GM18868 (cell line): ENCODE results near the gene PHLPP1.
A peak's percentile ranks its signal among the peaks of the same experiment; 100 is the strongest.
"Not testable (repeated sequence)": the region's sequence is repeated elsewhere in the genome, so short reads cannot be mapped to it uniquely, and the experiment has no call there.

Source experiments
- ATAC-seq: cut with Tn5 transposase; IDR thresholded peaks from one replicate; pipeline ENCODE4 v1.9.1; 2021; ENCODE audit warnings: mild to moderate bottlenecking, moderate library complexity; ENCODE audit not compliant: unreplicated experiment

Gene PHLPP1

DNA sequence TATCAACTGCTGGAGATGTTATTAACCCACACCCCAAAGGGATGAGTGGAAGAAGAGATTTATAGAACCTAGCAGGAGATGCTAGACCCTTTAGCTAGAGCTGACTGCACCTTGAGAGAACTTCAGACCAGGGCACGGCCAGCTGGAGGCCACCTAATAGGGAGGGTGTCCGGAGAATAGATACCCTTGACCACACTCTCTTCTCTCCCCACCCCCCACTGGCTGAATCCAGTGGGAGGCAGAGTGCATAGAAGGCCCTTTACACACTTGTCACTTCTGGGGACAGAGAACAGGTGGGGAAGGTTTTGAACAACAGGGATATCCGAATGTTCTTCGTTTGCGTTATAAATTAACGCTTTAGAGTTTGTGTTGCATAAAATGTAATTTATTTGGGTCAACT is 84.6 kb downstream of the PHLPP1 start:
- ATAC-seq, result no peak

DNA sequence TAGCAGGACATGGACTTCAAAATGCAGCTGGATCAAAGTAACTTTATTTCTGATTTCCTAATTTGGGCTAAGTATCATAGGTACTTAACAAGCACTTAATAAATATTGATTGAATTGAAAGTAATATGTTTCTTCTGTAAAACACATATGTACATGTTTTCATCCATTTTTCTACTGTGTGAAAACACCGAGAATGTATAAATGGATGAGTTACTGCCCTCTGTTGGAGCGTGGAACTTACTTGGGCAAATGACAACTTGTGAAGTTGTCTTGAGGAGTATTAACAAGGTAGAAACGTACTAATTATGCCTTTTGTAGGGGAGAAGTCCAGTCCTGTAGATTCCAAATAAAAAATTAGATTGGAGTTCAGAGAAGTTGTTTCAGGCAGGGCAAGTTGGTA is 87.2 kb downstream of the PHLPP1 start:
- no peak for ATAC-seq

DNA sequence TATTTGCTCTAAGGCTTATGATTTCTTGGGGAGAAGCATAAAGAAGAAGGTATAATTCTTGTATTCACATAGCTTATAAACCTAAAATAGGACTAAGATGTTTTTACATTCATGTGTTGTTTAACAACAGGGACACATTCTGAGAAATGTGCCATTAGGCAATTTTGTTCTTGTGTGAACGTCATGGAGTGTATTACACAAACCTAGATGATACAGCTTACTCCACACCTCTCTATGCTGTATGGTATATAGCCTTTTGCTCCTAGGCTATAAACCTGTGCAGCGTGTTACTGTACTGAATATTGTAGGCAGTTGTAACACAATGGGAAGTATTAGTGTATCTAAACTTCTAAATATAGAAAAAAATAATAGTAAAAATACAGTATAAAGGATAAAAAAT is 92.1 kb downstream of the PHLPP1 start:
- no peak for ATAC-seq

DNA sequence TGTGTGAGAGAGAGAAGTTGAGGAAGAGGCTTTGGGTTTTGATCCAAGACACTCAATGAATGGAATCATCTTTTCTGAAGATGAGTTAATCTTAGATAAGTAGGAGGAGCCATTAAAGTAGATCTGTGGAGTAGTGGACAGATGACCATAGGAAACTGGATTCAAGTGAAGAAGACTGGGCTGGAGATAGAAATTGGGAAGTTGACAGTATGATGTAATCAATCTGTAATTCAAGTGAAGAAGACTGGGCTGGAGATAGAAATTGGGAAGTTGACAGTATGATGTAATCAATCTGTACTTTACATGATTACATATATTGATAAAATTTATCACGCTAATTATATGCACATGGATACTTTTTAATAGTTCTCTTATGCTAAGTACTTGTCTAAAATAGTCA is 92.8 kb downstream of the PHLPP1 start:
- ATAC-seq, result no peak

DNA sequence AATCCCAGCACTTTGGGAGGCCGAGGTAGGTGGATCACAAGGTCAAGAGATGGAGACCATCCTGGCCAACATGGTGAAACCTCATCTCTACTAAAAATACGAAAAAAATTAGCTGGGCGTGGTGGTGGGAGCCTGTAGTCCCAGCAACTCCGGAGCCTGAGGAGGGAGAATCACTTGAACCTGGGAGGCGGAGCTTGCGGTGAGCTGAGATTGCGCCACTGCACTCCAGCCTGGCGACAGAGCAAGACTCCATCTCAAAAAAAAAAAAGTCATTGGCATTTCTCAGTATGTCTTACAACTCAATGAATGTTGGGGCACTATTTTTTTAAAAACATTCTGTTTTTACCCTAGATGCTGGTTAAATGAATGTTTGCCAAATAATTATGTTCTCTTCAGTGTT is 94.1 kb downstream of the PHLPP1 start:
- not testable (repeated sequence) for ATAC-seq

GRCh38 chr18:62809900-62810299 is 94.6 kb downstream of the PHLPP1 start:
- ATAC-seq, result no peak

- ATAC-seq, result no peak
Measured at GRCh38 chr18:62810682-62811081, 95.3 kb downstream of the PHLPP1 start.

- no peak for ATAC-seq
Measured at GRCh38 chr18:62811674-62812073, 96.3 kb downstream of the PHLPP1 start.

- no peak for ATAC-seq
Measured at GRCh38 chr18:62812242-62812641, 96.9 kb downstream of the PHLPP1 start.

GRCh38 chr18:62812876-62813275 is 97.5 kb downstream of the PHLPP1 start:
- no peak for ATAC-seq

- no peak for ATAC-seq
Measured at GRCh38 chr18:62814132-62814759, 98.9 kb downstream of the PHLPP1 start.

GRCh38 chr18:62825382-62825781 is 110.0 kb downstream of the PHLPP1 start:
- ATAC-seq, result no peak

GRCh38 chr18:62827397-62827796 is 112.1 kb downstream of the PHLPP1 start:
- ATAC-seq, result no peak

- no peak for ATAC-seq
Measured at GRCh38 chr18:62828091-62828640, 112.8 kb downstream of the PHLPP1 start.

GRCh38 chr18:62828852-62829251 is 113.5 kb downstream of the PHLPP1 start:
- no peak for ATAC-seq

DNA sequence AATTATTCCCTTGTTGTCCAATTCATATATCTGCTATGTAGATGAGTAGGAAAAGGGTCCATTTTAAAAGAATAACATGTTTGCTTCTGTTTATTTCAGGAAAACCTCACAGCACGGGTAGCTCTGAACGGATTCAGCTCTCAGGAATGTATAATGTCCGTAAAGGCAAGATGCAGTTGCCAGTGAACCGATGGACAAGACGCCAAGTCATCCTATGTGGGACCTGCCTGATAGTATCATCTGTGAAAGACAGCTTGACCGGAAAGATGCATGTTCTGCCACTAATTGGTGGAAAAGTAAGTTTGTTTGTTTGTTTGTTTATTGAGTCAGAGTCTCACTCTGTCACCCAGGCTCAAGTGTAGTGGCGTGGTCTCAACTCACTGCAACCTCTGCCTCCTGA is 114.6 kb downstream of the PHLPP1 start:
- no peak for ATAC-seq

DNA sequence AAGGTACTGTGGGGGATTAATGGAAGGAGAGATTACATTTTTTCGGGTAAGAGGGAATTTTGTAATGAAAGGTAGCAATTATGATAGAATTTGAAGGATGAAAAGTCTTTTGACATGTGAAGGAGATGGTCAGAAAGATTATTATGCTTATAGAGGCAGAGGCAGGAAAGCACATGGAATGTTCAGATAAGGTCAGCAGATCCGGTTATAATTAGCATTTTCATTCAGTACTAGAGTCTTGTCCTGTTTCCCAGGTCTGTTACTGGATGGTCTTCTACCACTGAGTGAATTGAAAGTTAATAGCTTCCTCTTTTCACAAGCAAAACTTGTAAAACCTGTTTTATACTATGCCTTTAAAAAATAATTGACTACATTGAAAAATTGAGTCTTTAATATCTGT is 116.9 kb downstream of the PHLPP1 start:
- peak; percentile 47 for ATAC-seq

- ATAC-seq, result no peak
Measured at GRCh38 chr18:62833494-62833893, 118.2 kb downstream of the PHLPP1 start.

DNA sequence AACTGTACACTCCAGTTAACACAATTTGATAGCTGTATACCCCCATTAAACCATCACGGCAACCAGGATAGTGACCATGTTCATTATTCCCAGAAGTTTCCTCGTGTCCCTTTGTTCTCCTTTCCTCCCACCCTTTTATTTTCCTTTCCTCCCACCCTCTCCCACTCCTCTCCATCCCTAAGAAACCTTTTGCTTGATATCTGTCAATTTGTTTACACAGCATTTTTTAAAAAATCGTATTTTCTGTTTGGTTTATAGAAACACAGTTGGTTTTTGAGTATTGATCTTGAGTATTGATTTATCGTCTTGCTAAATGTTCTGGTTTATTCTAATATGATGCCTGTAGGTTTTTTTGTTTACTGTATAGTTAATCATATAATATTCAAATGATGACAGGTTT is 119.4 kb downstream of the PHLPP1 start:
- ATAC-seq, result no peak

DNA sequence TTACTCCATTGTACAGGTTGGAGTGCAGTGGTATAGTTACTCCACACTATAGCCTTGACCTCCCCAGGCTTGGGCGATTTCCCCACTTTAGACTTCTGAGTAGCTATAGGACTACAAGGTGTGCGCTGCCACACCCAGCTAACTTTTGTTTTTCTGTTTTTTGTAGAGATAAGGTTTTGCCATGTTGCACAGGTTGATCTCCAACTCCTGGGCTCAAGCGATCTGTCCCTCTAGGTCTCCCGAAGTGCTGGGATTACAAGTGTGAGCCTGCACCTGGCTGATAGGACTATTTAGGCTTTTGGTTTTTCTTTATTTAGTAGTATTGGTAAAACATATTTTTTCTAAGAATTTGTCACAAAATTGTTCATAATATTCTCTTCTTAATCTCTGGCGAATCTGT is 121.7 kb downstream of the PHLPP1 start:
- ATAC-seq, result no peak

- peak; percentile 59 for ATAC-seq
Measured at GRCh38 chr18:62838475-62839098, 123.2 kb downstream of the PHLPP1 start.

DNA sequence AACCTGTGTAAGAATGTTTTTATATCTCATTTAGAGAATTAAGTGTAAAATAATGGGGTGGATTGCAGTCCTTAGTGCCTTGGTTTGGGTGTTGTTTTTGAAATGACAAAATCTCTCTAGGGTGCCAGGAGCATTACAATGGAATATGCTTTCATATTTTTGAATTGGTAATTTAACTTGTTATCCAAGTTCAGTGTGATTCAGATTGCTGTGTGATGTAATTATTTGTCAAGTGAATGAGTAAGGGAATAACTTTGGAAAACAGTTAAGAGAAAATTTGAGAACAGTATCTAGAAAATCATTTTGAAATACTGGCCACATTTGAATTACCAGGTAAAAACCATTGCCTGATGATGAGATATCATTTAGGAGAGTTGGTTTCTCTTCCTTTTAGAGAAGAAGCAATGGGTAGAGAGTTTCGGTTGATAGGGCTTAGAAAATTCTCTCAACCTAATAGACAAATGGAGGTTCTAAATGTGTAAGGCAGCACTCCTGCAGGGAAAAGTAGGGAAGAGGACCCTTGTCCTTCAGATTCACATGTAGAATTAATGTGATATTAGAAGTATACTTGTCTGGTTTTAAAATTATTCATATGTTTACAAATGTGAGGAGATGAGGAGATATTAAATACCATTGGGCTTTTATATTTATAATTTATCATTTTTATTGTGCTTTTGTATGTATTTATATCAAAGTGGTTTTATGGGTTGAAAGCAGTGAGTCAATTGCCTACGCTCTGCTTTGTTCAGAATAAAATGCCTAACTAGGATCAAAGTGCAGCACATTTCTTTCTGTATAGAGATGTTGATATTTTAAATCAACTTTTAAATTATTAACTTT is 124.8 kb downstream of the PHLPP1 start:
- peak; percentile 40 for ATAC-seq
